ENCODE results near the gene KCTD15. TPM values are rescaled to one million over a fixed set of nuclear protein-coding genes. Genes with fewer than 3 reads are reported as not detected.
A peak's percentile ranks its signal among the peaks of the same experiment; 100 is the strongest.

KCTD15 gene
- total and polyA plus RNA-seq, 12 donors, result 3.4 to 21.7 (median 11.2) TPM

DNA sequence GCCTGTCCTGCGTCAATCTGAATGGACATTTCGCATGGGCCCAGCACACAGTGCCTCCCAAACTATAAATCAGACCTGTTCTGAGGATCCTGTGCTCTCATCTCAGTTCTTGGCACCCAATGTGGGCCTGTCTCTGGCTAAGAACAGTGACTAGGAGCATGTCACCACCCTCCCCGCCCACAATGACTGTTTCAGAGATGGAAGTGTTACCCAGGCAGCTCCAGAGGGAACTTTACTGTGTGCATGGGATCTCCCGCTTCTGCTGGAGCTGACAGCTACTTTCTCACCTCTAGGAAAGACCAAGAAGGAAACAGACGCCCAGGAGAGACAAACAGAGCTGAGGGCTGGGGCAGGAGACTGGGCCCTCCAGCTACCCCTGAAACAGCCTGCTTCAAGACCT lies 45.0 kb downstream of the KCTD15 start:
- peak in 1 of 7 donors; percentile 13 for DNase-seq
- peaks cover 5% of the 10 kb centered on the region for H3K27me3 ChIP-seq
- H3K9me3 ChIP-seq (replicated peaks in 1 of 3), result no peaks in the 10 kb centered on the region
- no peak overlapping the region for H3K27ac ChIP-seq
- no peaks in the 10 kb centered on the region for H3K36me3 ChIP-seq (replicated peaks in 1 of 2)
- TF ChIP-seq, protein P1, sequence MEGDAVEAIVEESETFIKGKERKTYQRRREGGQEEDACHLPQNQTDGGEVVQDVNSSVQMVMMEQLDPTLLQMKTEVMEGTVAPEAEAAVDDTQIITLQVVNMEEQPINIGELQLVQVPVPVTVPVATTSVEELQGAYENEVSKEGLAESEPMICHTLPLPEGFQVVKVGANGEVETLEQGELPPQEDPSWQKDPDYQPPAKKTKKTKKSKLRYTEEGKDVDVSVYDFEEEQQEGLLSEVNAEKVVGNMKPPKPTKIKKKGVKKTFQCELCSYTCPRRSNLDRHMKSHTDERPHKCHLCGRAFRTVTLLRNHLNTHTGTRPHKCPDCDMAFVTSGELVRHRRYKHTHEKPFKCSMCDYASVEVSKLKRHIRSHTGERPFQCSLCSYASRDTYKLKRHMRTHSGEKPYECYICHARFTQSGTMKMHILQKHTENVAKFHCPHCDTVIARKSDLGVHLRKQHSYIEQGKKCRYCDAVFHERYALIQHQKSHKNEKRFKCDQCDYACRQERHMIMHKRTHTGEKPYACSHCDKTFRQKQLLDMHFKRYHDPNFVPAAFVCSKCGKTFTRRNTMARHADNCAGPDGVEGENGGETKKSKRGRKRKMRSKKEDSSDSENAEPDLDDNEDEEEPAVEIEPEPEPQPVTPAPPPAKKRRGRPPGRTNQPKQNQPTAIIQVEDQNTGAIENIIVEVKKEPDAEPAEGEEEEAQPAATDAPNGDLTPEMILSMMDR (IDR thresholded peaks at IDR 0.05), result no peak
- TF ChIP-seq POLR2A (IDR thresholded peaks at IDR 0.05), result no peak
- no peak overlapping the region for H3K4me3 ChIP-seq
- intact Hi-C loops (cut with DNase I), result no loop called here
- WGBS, 4 donors, result 63 to 82% (median 77%) methylated on average over 4 to 5 of the region's 5 CpGs
- H3K4me1 ChIP-seq (replicated peaks in 1 of 2), result no peaks in the 10 kb centered on the region

DNA sequence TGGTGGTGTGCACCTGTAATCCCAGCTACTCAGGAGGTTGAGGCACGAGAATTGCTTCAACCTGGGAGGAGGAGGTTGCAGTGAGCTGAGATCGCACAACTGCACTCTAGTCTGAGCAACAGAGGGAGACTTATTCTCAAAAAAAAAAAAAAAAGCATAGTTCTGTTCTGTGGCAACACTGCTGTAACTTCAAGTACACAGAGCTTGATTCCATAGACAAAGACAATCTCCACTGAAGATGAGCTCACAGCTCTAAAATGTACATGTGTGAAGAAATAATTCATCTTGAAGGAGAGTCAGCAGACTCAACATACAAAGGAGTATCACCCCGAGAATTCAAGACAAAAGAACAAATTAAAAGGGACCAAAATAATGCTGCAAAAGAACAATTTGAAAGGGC lies 47.8 kb downstream of the KCTD15 start:
- Histone ChIP-seq H3K27ac (no peak overlapping the region), H3K4me1 (replicated peaks in 1 of 2) (no peaks in the 10 kb centered on the region), H3K4me3 (no peak overlapping the region), H3K36me3 (replicated peaks in 1 of 2) (no peaks in the 10 kb centered on the region), H3K27me3 (peaks cover 5% of the 10 kb centered on the region), H3K9me3 (replicated peaks in 1 of 3) (no peaks in the 10 kb centered on the region)
- TF ChIP-seq, protein P1 (IDR thresholded peaks at IDR 0.05), result no peak
- no peak for TF ChIP-seq POLR2A (IDR thresholded peaks at IDR 0.05)
- WGBS, 4 donors, result 65 to 84% (median 75%) methylated on average over 3 of the region's 3 CpGs
- no peak for DNase-seq
- intact Hi-C loops (cut with DNase I), result no loop called here

DNA sequence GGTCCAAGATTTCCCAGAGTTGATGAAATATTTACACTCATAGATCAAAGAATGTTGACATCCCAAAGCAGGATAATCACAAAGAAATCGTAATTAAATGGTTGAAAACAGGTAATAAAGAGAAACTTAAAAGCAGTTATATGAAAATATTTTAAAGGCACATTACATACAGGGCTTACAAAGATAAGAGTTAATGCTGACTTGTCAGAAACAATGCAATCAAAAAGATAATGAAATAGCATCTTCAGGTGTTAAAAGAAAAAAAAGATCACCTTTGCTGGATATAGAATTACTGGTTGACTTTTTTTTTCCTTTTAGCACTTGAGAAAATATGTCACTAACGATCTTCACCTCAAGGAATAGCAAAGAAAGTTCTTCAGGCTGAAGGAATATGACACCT lies 48.8 kb downstream of the KCTD15 start:
- H3K27ac ChIP-seq, result no peak overlapping the region
- no peaks in the 10 kb centered on the region for H3K4me1 ChIP-seq (replicated peaks in 1 of 2)
- 62 to 74% (median 73%) methylated on average over 2 of the region's 2 CpGs for WGBS, 4 donors
- TF ChIP-seq POLR2A (IDR thresholded peaks at IDR 0.05), result no peak
- TF ChIP-seq, protein P1 (IDR thresholded peaks at IDR 0.05), result no peak
- H3K27me3 ChIP-seq, result peaks cover 3% of the 10 kb centered on the region
- H3K9me3 ChIP-seq (replicated peaks in 1 of 3), result no peaks in the 10 kb centered on the region
- intact Hi-C loops (cut with DNase I), result no loop called here
- no peak overlapping the region for H3K4me3 ChIP-seq
- H3K36me3 ChIP-seq (replicated peaks in 1 of 2), result no peaks in the 10 kb centered on the region
- no peak for DNase-seq

DNA sequence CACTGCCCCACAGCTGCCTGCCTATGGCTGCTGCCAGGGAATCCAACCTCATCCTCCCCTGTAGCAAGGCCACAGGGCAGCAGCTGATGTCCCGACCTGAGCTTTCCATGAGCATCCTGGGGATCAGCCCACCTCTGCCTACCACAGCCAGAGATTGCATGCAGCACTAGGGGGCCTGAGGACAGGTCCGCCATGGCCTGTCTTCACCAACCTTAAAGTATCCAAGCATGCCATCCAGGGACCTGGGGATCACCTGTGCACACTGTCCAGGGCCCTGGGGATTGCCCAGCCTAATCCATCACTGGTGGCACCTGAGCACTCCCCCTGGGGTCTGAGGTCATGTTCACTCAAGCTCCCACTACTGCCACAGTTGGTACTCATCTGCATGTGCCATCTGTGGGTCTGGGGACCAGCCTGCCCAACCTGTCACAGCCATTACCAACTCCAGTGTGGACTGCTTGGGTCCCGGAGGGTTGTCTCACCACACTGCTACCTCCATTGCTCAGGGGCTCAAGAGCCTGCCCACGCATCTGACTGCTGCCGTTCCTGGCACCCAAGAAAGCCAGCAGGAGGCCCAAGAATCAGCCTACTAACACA lies 53.0 kb downstream of the KCTD15 start:
- WGBS, 4 donors, result 84 to 91% (median 90%) methylated on average over 4 to 5 of the region's 5 CpGs; no CpG with 5 or more reads in 1 of the 4 donors
- intact Hi-C loops (cut with DNase I), result no loop called here
- DNase-seq, result peak in 1 of 7 donors; percentile 30

More for the DNA sequence above, 53.0 kb downstream of the KCTD15 start:
- H3K4me1 ChIP-seq (replicated peaks in 1 of 2), result no peaks in the 10 kb centered on the region
- no peak for TF ChIP-seq POLR2A (IDR thresholded peaks at IDR 0.05)
- TF ChIP-seq, protein P1 (IDR thresholded peaks at IDR 0.05), result no peak
- H3K27me3 ChIP-seq, result no peaks in the 10 kb centered on the region
- no peaks in the 10 kb centered on the region for H3K36me3 ChIP-seq (replicated peaks in 1 of 2)
- no peak overlapping the region for H3K4me3 ChIP-seq
- no peaks in the 10 kb centered on the region for H3K9me3 ChIP-seq (replicated peaks in 1 of 3)
- H3K27ac ChIP-seq, result no peak overlapping the region
